IMR-90 (cell line): Measurements from ENCODE around the gene EFHB. TPM values are rescaled to one million over a fixed set of nuclear protein-coding genes. Genes with fewer than 3 reads are reported as not detected.

Experiments
- ATAC-seq: fragments of 200-7000 bp; cut with Tn5 transposase; 2 replicates; pipeline ENCODE4 v1.9.1; 2020; ENCODE audit warnings: low read depth, mild to moderate bottlenecking, moderate library complexity
- BruUV-seq: library from RNA; stranded (reverse); fragments of 400-500 nt; replicated peaks from 2 replicates; lab custom pipeline; 2021; lab: Mats Ljungman, UMichigan
- CTCF ChIA-PET: fragments of 300-600 bp; formaldehyde crosslinking; extraction: SDS; loops from one replicate; lab custom pipeline; 2021; ENCODE audit warnings: antibody characterized with exemption; lab: Yijun Ruan, JAX
- POLR2A ChIA-PET: fragments of 300-600 bp; sonication (Branson Sonifier 250); formaldehyde crosslinking; loops from one replicate; lab custom pipeline; 2022; ENCODE audit warnings: antibody characterized with exemption; ENCODE audit not compliant: unreplicated experiment; lab: Charles Lee
- DNase-seq: peaks from one replicate; pipeline ENCODE4 v3.0.0; 2013
- H2AFZ ChIP-seq: replicated peaks from 2 replicates; pipeline ENCODE3; 2013; ENCODE audit warnings: low read length, mild to moderate bottlenecking; ENCODE audit not compliant: poor library complexity
- H2AK5ac ChIP-seq: 2 replicates; pipeline ENCODE4 v1.6.1; 2013; ENCODE audit warnings: low read depth, low read length, inconsistent platforms
- H2AK9ac ChIP-seq: replicated peaks from 2 replicates; pipeline ENCODE3; 2013; ENCODE audit warnings: mild to moderate bottlenecking, low read depth, low read length, moderate library complexity; ENCODE audit not compliant: poor library complexity
- H2BK120ac ChIP-seq: 2 replicates; pipeline ENCODE4 v1.6.1; 2013; ENCODE audit warnings: low read depth, low read length, inconsistent platforms
- H2BK15ac ChIP-seq: 3 replicates; pipeline ENCODE4 v1.6.1; 2013; ENCODE audit warnings: low read depth, low read length, inconsistent platforms
- H2BK20ac ChIP-seq: 2 replicates; pipeline ENCODE4 v1.6.1; 2013; ENCODE audit warnings: low read depth, mild to moderate bottlenecking, inconsistent platforms, low read length, moderate library complexity
- H2BK5ac ChIP-seq: 2 replicates; pipeline ENCODE4 v1.6.1; 2013; ENCODE audit warnings: mild to moderate bottlenecking, low read depth, low read length, inconsistent platforms; ENCODE audit not compliant: poor library complexity, severe bottlenecking
- H3K14ac ChIP-seq: replicated peaks from 2 replicates; pipeline ENCODE4 v1.6.1; 2013; ENCODE audit warnings: low read depth, low read length, inconsistent platforms
- H3K18ac ChIP-seq: 2 replicates; pipeline ENCODE4 v1.6.1; 2013; ENCODE audit warnings: low read depth, low read length, control low read depth
- H3K23ac ChIP-seq: 2 replicates; pipeline ENCODE4 v1.6.1; 2013; ENCODE audit warnings: low read depth, low read length, inconsistent platforms
- H3K27ac ChIP-seq: 2 replicates; pipeline ENCODE4 v1.5.1; 2013; ENCODE audit warnings: mild to moderate bottlenecking, control low read depth, low read length; ENCODE audit not compliant: insufficient read depth
- H3K27me3 ChIP-seq: 2 replicates; pipeline ENCODE4 v1.6.1; 2013; ENCODE audit warnings: low read length; ENCODE audit not compliant: control insufficient read depth, insufficient read depth
- H3K36me3 ChIP-seq: 2 replicates; pipeline ENCODE4 v1.6.1; 2013; ENCODE audit warnings: low read length, mixed read lengths; ENCODE audit not compliant: control insufficient read depth, insufficient read depth
- H3K4ac ChIP-seq: 2 replicates; pipeline ENCODE4 v1.6.1; 2013; ENCODE audit warnings: low read depth, low read length, inconsistent platforms
- H3K4me1 ChIP-seq: 2 replicates; pipeline ENCODE4 v1.6.1; 2013; ENCODE audit warnings: low read length, mixed read lengths; ENCODE audit not compliant: control insufficient read depth, insufficient read depth
- H3K4me2 ChIP-seq: 2 replicates; pipeline ENCODE4 v1.6.1; 2013; ENCODE audit warnings: low read depth, mild to moderate bottlenecking, control low read depth, low read length, moderate library complexity
- H3K4me3 ChIP-seq: 2 replicates; pipeline ENCODE4 v1.5.1; 2013; ENCODE audit warnings: low read depth, mild to moderate bottlenecking, control low read depth, low read length, moderate library complexity; ENCODE audit not compliant: insufficient read depth
- H3K56ac ChIP-seq: 2 replicates; pipeline ENCODE4 v1.6.1; 2013; ENCODE audit warnings: low read length, inconsistent platforms; ENCODE audit not compliant: insufficient read depth; ENCODE audit errors: extremely low read depth
- H3K79me1 ChIP-seq, 2 experiments: 2 replicates each; pipeline ENCODE4 v1.6.1; 2013; ENCODE audit warnings: low read length in 2 of 2, inconsistent platforms in 1 of 2, low read depth in 1 of 2
- H3K9ac ChIP-seq: 2 replicates; pipeline ENCODE4 v1.6.1; 2013; ENCODE audit warnings: low read depth, low read length, control low read depth
- H3K9me1 ChIP-seq: 2 replicates; pipeline ENCODE4 v1.6.1; 2013; ENCODE audit warnings: low read length, inconsistent platforms; ENCODE audit not compliant: insufficient read depth
- H3K9me3 ChIP-seq: 2 replicates; pipeline ENCODE4 v1.6.1; 2013; ENCODE audit warnings: low read length; ENCODE audit not compliant: control insufficient read depth, insufficient read depth
- H4K20me1 ChIP-seq: 2 replicates; pipeline ENCODE4 v1.6.1; 2013; ENCODE audit warnings: low read length, inconsistent platforms; ENCODE audit not compliant: insufficient read depth
- H4K5ac ChIP-seq: 2 replicates; pipeline ENCODE4 v1.6.1; 2013; ENCODE audit warnings: mild to moderate bottlenecking, low read depth, low read length, control low read depth
- H4K8ac ChIP-seq, 2 experiments: 2 replicates each; pipeline ENCODE4 v1.6.1; 2013; ENCODE audit warnings: low read depth in 2 of 2, low read length in 2 of 2, control low read depth in 1 of 2, inconsistent platforms in 1 of 2
- H4K91ac ChIP-seq: 2 replicates; pipeline ENCODE4 v1.6.1; 2013; ENCODE audit warnings: low read depth, low read length, inconsistent platforms; ENCODE audit not compliant: insufficient read depth
- BHLHE40 ChIP-seq: fragments of 150-350 bp; IDR thresholded peaks from 2 replicates; pipeline ENCODE4 v1.6.1; 2016; ENCODE audit warnings: mild to moderate bottlenecking, low read depth, low read length
- FOS ChIP-seq: fragments of 150-350 bp; IDR thresholded peaks from 2 replicates; pipeline ENCODE4 v1.6.1; 2016; ENCODE audit warnings: low read depth, low read length
- MXI1 ChIP-seq: IDR thresholded peaks from 2 replicates; pipeline ENCODE4 v1.6.1; 2012; ENCODE audit warnings: low read depth, mild to moderate bottlenecking, low read length, moderate library complexity, borderline replicate concordance
- POLR2A ChIP-seq: IDR thresholded peaks from 2 replicates; pipeline ENCODE4 v1.6.1; 2012; ENCODE audit warnings: mild to moderate bottlenecking, low read depth, low read length
- RFX5 ChIP-seq: IDR thresholded peaks from 2 replicates; pipeline ENCODE4 v1.8.0; 2012; ENCODE audit warnings: low read depth, mild to moderate bottlenecking, low read length, moderate library complexity
- dilution Hi-C: fragments of 300-500 bp; cut with HindIII; formaldehyde crosslinking; loops from one replicate; pipeline ENCODE4 v1.14.3; 2018; ENCODE audit warnings: low sequenced_read_pairs; ENCODE audit not compliant: unreplicated experiment
- in situ Hi-C: fragments of 300-500 bp; cut with MboI; formaldehyde crosslinking; loops from 3 replicates; pipeline ENCODE4 v1.14.3; 2019; ENCODE audit warnings: low sequenced_read_pairs, inconsistent platforms, mixed read lengths
- intact Hi-C: fragments of 100-400 bp; cut with micrococcal nuclease; formaldehyde crosslinking; loops from 2 replicates; pipeline ENCODE4 v1.10.0; 2022
- polyA plus RNA-seq, 3 experiments: library from polyadenylated mRNA; depleted of rRNA; stranded (reverse); fragments of >200 nt; gene quantifications; 2 replicates each; pipeline ENCODE4 v1.2.3, GENCODE V29; 2012; ENCODE audit warnings: low replicate concordance in 1 of 3
- total RNA-seq: library from RNA; depleted of rRNA; stranded (reverse); fragments of >200 nt; gene quantifications from 2 replicates; pipeline ENCODE4 v1.2.3, GENCODE V29; 2012
- TF ChIP-seq, protein P1 (sequence below): fragments of 150-350 bp; IDR thresholded peaks from 2 replicates; pipeline ENCODE4 v1.6.1; 2017; ENCODE audit warnings: mild to moderate bottlenecking, antibody characterized with exemption, low read length, low read depth
- TF ChIP-seq, protein P2 (sequence below): fragments of 150-350 bp; IDR thresholded peaks from 2 replicates; pipeline ENCODE4 v1.6.1; 2016; ENCODE audit warnings: low read depth, mild to moderate bottlenecking, low read length, moderate library complexity, borderline replicate concordance
- TF ChIP-seq, protein P3 (sequence below): conservative IDR thresholded peaks from 2 replicates; pipeline ENCODE4 v1.5.1; 2012; ENCODE audit warnings: mild to moderate bottlenecking, low read depth, low read length, improper control_type of control experiment

The EFHB gene
- total and polyA plus RNA-seq, 2 of the 4 experiments (the other 2 are of a cell fraction) = under 0.01 to 1.0 TPM

DNA sequence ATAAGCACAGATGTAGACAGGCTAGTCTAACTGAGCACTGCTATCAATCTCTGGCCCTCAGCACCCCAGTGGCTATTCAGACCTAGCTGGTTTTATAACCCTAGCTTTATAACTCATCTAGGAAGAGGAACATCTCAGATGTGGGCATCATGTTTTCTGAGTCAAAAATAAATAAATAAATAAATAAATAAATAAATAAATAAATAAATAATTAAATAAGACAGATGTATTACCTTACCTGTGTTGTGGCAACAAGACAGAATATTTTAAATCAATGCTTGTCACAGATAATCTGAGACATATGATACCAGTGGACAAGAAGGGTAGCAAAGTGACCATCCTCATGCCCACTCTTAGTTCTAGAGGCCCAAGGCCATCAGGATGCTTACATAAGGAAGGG is 52.2 kb downstream of the EFHB start:
- Histone ChIP-seq H3K18ac (no peak overlapping the region), H2AFZ (no peak overlapping the region), H2BK120ac (no peak overlapping the region), H2AK9ac (no peak overlapping the region), H3K4me2 (no peak overlapping the region), H2BK15ac (no peak overlapping the region), H3K36me3 (no peaks in the 10 kb centered on the region), H3K4me3 (no peak overlapping the region), H4K8ac (no peak overlapping the region), H3K4ac (no peak overlapping the region), H3K27me3 (no peaks in the 10 kb centered on the region), H3K27ac (no peak overlapping the region), H2BK20ac (no peak overlapping the region), H3K4me1 (no peaks in the 10 kb centered on the region), H4K20me1 (no peaks in the 10 kb centered on the region), H3K9me1 (no peaks in the 10 kb centered on the region), H4K91ac (no peak overlapping the region), H2AK5ac (no peak overlapping the region), H2BK5ac (no peak overlapping the region), H4K5ac (no peak overlapping the region), H3K79me1 (no peaks in the 10 kb centered on the region), H3K14ac (no peak overlapping the region), H3K9ac (no peak overlapping the region), H3K23ac (no peak overlapping the region), H3K9me3 (no peaks in the 10 kb centered on the region), H3K56ac (no peak overlapping the region)
- ATAC-seq (no peak), DNase-seq (no peak)
- intact Hi-C loops (no loop called here), in situ Hi-C loops (no loop called here), dilution Hi-C loops (no loop called here)
- CTCF ChIA-PET = no interaction called here
- BruUV-seq = no TSS peak
- TF ChIP-seq BHLHE40 (no peak), POLR2A (no peak), MXI1 (no peak), RFX5 (no peak), FOS (no peak)
- TF ChIP-seq, protein P1, sequence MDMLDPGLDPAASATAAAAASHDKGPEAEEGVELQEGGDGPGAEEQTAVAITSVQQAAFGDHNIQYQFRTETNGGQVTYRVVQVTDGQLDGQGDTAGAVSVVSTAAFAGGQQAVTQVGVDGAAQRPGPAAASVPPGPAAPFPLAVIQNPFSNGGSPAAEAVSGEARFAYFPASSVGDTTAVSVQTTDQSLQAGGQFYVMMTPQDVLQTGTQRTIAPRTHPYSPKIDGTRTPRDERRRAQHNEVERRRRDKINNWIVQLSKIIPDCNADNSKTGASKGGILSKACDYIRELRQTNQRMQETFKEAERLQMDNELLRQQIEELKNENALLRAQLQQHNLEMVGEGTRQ = no peak
- TF ChIP-seq, protein P2, sequence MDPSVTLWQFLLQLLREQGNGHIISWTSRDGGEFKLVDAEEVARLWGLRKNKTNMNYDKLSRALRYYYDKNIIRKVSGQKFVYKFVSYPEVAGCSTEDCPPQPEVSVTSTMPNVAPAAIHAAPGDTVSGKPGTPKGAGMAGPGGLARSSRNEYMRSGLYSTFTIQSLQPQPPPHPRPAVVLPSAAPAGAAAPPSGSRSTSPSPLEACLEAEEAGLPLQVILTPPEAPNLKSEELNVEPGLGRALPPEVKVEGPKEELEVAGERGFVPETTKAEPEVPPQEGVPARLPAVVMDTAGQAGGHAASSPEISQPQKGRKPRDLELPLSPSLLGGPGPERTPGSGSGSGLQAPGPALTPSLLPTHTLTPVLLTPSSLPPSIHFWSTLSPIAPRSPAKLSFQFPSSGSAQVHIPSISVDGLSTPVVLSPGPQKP = no peak
- TF ChIP-seq, protein P3, sequence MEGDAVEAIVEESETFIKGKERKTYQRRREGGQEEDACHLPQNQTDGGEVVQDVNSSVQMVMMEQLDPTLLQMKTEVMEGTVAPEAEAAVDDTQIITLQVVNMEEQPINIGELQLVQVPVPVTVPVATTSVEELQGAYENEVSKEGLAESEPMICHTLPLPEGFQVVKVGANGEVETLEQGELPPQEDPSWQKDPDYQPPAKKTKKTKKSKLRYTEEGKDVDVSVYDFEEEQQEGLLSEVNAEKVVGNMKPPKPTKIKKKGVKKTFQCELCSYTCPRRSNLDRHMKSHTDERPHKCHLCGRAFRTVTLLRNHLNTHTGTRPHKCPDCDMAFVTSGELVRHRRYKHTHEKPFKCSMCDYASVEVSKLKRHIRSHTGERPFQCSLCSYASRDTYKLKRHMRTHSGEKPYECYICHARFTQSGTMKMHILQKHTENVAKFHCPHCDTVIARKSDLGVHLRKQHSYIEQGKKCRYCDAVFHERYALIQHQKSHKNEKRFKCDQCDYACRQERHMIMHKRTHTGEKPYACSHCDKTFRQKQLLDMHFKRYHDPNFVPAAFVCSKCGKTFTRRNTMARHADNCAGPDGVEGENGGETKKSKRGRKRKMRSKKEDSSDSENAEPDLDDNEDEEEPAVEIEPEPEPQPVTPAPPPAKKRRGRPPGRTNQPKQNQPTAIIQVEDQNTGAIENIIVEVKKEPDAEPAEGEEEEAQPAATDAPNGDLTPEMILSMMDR = no peak
- POLR2A ChIA-PET = no interaction called here
